ENCODE data around the gene TTC23.
A peak's percentile ranks its signal among the peaks of the same experiment; 100 is the strongest.

TTC23 gene

GRCh38 chr15:99090011-99090699, 159.2 kb downstream of the TTC23 start:
- no peak overlapping the region for H3K4me3 ChIP-seq (ENCODE audit: low read depth, low read length)
- TF ChIP-seq, protein P1, sequence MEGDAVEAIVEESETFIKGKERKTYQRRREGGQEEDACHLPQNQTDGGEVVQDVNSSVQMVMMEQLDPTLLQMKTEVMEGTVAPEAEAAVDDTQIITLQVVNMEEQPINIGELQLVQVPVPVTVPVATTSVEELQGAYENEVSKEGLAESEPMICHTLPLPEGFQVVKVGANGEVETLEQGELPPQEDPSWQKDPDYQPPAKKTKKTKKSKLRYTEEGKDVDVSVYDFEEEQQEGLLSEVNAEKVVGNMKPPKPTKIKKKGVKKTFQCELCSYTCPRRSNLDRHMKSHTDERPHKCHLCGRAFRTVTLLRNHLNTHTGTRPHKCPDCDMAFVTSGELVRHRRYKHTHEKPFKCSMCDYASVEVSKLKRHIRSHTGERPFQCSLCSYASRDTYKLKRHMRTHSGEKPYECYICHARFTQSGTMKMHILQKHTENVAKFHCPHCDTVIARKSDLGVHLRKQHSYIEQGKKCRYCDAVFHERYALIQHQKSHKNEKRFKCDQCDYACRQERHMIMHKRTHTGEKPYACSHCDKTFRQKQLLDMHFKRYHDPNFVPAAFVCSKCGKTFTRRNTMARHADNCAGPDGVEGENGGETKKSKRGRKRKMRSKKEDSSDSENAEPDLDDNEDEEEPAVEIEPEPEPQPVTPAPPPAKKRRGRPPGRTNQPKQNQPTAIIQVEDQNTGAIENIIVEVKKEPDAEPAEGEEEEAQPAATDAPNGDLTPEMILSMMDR (IDR thresholded peaks at IDR 0.05; ENCODE audit: low read depth, low read length, missing control alignments): no peak
- peak; percentile 81 for DNase-seq (ENCODE audit: low read depth)

DNA sequence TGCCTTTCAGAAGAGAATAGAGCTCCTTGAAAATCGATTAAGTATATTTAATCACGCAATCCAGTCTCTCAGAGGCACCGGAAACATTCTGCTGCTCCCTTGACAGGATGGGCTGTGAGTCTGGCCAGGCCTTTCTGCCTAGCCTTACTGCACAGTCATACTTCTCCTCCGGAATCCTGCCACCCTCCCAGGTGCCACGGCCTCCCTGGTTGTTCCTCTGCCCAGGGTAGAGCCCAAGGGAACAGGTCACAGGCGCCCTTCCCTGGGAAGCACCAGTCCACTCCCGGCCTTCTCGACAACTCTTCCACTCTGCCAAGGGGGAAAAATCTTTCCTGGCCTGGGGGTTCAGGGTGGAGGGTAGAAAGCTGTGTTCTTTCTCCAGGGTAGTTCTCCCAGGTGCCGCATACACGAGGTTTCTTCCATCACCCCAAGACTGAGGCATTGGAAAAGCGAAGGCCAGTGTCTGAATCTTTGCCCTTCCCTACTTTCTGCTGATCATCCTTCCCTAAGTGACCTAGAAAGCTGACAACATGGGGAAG, 161.9 kb downstream of the TTC23 start:
- H3K4me3 ChIP-seq (ENCODE audit: low read depth, low read length): no peak overlapping the region
- TF ChIP-seq, protein P1 (IDR thresholded peaks at IDR 0.05; ENCODE audit: low read depth, low read length, missing control alignments): no peak
- no peak for DNase-seq (ENCODE audit: low read depth)

- no peak for DNase-seq (ENCODE audit: low read depth)
- TF ChIP-seq, protein P1 (IDR thresholded peaks at IDR 0.05; ENCODE audit: low read depth, low read length, missing control alignments): no peak
- no peak overlapping the region for H3K4me3 ChIP-seq (ENCODE audit: low read depth, low read length)
Measured at GRCh38 chr15:99086327-99086667, 163.1 kb downstream of the TTC23 start.
